Cardiac muscle cell (in vitro differentiated cells and primary cell): ENCODE measurements around the gene RSPH9. TPM values are rescaled to one million over a fixed set of nuclear protein-coding genes. Genes with fewer than 3 reads are reported as not detected.

Source experiments
- DNase-seq, 2 donors: peaks; one replicate each; pipeline versions ENCODE4 v3.0.0 to v3.0.0-alpha.2; 2010 to 2017; ENCODE audit warnings: low read depth in 1 of 2, low spot score in 1 of 2
- H3K27ac ChIP-seq: fragments of 200-600 bp; sonication (generic); 2 replicates; pipeline ENCODE4 v1.5.1; 2016
- H3K27me3 ChIP-seq: fragments of 200-600 bp; sonication (generic); 2 replicates; pipeline ENCODE4 v1.6.0; 2016; ENCODE audit warnings: control low read depth
- H3K36me3 ChIP-seq: fragments of 200-600 bp; sonication (generic); 2 replicates; pipeline ENCODE4 v1.5.1; 2016; ENCODE audit warnings: control low read depth
- H3K4me1 ChIP-seq: fragments of 200-600 bp; sonication (generic); 2 replicates; pipeline ENCODE4 v1.8.1; 2017; ENCODE audit warnings: low read depth, mild to moderate bottlenecking, mixed run types
- H3K4me3 ChIP-seq: fragments of 200-600 bp; sonication (generic); 2 replicates; pipeline ENCODE4 v1.5.1; 2016; ENCODE audit warnings: mild to moderate bottlenecking
- H3K9me3 ChIP-seq: fragments of 200-600 bp; sonication (generic); 2 replicates; pipeline ENCODE4 v1.5.1; 2017; ENCODE audit warnings: low read depth, mild to moderate bottlenecking, control low read depth
- CTCF ChIP-seq: IDR thresholded peaks from 2 replicates; pipeline ENCODE4 v1.5.1; 2012; ENCODE audit warnings: low read depth, mild to moderate bottlenecking, low read length
- polyA plus RNA-seq: library from polyadenylated mRNA; unstranded; fragments of >200 nt; fragmentation: Nextera tagmentation; extraction: Ambion mirVana; gene quantifications from 2 replicates; pipeline ENCODE4 v1.2.1, GENCODE V29; 2016
- total RNA-seq: library from RNA; depleted of rRNA; stranded (reverse); fragments of >200 nt; gene quantifications from 2 replicates; pipeline ENCODE4 v1.2.3, GENCODE V29; 2016

RSPH9 gene
- total and polyA plus RNA-seq, 2 experiments from 2014 or later: 2.9 to 5.8 TPM

GRCh38 chr6:43670623-43670986 lies 25.8 kb downstream of the RSPH9 start:
- Histone ChIP-seq H3K27me3 (no peaks in the 10 kb centered on the region), H3K27ac (peak overlapping the region; percentile 86), H3K9me3 (no peaks in the 10 kb centered on the region), H3K4me3 (no peak overlapping the region), H3K4me1 (peaks cover 34% of the 10 kb centered on the region), H3K36me3 (peaks cover 18% of the 10 kb centered on the region)
- no peak for DNase-seq
- TF ChIP-seq CTCF: no peak

GRCh38 chr6:43671011-43671800 lies 26.4 kb downstream of the RSPH9 start:
- H3K27ac ChIP-seq: peak overlapping the region; percentile 86
- TF ChIP-seq CTCF: no peak
- no peaks in the 10 kb centered on the region for H3K27me3 ChIP-seq
- no peaks in the 10 kb centered on the region for H3K9me3 ChIP-seq
- peaks cover 34% of the 10 kb centered on the region for H3K4me1 ChIP-seq
- H3K36me3 ChIP-seq: peaks cover 18% of the 10 kb centered on the region
- no peak overlapping the region for H3K4me3 ChIP-seq
- DNase-seq: no peak

- H3K27ac ChIP-seq: no peak overlapping the region
- peaks cover 31% of the 10 kb centered on the region for H3K4me1 ChIP-seq
- H3K27me3 ChIP-seq: no peaks in the 10 kb centered on the region
- DNase-seq: no peak
- H3K4me3 ChIP-seq: no peak overlapping the region
- peaks cover 24% of the 10 kb centered on the region for H3K36me3 ChIP-seq
- H3K9me3 ChIP-seq: no peaks in the 10 kb centered on the region
- TF ChIP-seq CTCF: no peak
Measured at GRCh38 chr6:43671801-43672690, 27.2 kb downstream of the RSPH9 start.

- Histone ChIP-seq H3K4me1 (peaks cover 19% of the 10 kb centered on the region), H3K27ac (no peak overlapping the region), H3K27me3 (no peaks in the 10 kb centered on the region), H3K4me3 (no peak overlapping the region), H3K9me3 (no peaks in the 10 kb centered on the region), H3K36me3 (peaks cover 34% of the 10 kb centered on the region)
- no peak for TF ChIP-seq CTCF
- no peak for DNase-seq
Measured at GRCh38 chr6:43673444-43674084, 28.7 kb downstream of the RSPH9 start.

GRCh38 chr6:43674291-43674690 lies 29.5 kb downstream of the RSPH9 start:
- Histone ChIP-seq H3K27me3 (no peaks in the 10 kb centered on the region), H3K4me1 (peaks cover 12% of the 10 kb centered on the region), H3K27ac (no peak overlapping the region), H3K4me3 (no peak overlapping the region), H3K36me3 (peaks cover 35% of the 10 kb centered on the region), H3K9me3 (no peaks in the 10 kb centered on the region)
- DNase-seq: no peak
- no peak for TF ChIP-seq CTCF
